GM19467 (cell line): ENCODE results near the gene PPP1R37.
A peak's percentile ranks its signal among the peaks of the same experiment; 100 is the strongest.

ENCODE experiments used
- ATAC-seq: cut with Tn5 transposase; IDR thresholded peaks from one replicate; pipeline ENCODE4 v1.9.1; 2021; ENCODE audit warnings: mild to moderate bottlenecking, moderate library complexity; ENCODE audit not compliant: unreplicated experiment

The PPP1R37 gene

DNA sequence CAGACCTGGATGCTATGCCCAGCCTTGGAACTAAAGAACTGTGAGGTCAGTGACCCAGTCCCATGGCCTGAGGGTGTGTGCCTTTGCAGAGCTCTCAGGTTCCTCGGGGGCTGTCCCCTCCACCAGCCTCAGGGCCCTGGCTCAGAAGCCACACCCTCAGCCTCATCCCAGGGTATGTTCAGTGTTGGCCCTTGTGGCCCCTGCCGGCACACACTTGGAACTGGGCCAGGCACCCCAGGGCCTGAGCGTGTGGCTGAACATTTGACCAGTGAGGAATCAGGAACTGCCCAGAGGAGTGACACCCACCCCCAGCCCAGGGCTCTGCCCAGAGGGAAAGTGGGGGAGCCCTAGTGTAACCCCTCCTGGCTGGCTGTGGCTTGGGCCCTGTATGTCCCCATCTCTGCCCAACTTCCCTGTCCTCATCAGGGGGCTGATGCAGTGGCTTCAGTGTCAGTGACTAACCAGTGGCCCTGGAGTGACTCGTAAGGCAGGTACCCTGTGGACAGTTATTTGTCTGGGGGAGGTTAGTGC, 57.8 kb downstream of the PPP1R37 start:
- ATAC-seq: no peak

DNA sequence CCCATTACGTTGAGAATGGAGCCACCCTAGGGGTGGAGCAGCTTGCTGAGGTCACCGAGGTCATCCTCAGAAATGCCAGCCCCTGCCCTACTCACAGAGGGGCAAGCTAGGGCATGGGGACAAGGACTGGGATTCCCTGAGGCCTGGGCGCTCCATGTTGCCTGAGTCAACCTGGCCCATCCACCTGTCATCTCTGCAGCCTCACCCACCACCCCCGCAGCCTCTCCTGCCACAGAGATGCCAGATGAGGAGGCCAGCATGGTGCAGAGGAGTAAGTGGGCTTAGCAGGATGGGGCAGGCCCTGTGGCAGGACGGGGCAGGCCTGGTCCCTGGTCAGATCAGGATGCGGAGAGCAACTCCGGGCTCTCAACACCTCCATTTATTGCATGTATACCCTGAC, 58.3 kb downstream of the PPP1R37 start:
- ATAC-seq: no peak

DNA sequence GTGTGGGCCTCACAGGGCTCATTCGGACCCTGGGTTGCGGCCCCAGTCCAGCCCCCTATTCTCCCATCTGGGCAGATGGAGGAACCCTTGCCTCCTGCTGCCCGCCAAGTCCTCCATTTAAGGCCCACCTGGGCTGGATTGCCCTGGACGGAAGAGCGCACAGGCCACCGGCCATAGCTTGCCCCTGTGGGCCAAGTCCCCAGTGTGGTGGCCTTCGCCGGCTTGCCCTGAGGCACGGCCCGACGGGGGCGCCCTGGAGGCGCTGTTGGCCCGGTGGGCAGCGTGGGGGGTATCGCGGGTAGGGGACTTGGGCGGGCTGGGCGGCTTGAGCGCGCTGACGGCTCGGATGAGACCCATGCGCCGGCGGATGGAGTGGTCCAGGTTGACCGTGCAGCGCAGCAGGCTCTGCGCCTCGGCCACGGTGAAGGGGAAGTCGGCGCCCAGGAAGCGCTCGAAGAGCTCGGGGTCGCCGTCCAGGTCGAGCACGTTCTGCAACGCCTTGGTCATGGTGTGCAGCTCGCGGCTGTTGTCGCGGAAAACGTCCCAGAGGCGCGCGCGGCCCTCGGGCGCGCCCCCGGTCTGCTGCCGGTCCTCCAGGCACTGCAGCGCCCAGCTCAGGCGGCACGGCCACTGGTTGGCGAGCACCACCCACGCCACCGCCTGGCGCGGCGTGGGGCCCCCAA, 59.0 kb downstream of the PPP1R37 start:
- no peak for ATAC-seq

- ATAC-seq: no peak
Measured at GRCh38 chr19:45152504-45153338, 59.7 kb downstream of the PPP1R37 start.

GRCh38 chr19:45153339-45154063, 60.5 kb downstream of the PPP1R37 start:
- ATAC-seq: no peak

GRCh38 chr19:45154064-45154827, 61.3 kb downstream of the PPP1R37 start:
- no peak for ATAC-seq

DNA sequence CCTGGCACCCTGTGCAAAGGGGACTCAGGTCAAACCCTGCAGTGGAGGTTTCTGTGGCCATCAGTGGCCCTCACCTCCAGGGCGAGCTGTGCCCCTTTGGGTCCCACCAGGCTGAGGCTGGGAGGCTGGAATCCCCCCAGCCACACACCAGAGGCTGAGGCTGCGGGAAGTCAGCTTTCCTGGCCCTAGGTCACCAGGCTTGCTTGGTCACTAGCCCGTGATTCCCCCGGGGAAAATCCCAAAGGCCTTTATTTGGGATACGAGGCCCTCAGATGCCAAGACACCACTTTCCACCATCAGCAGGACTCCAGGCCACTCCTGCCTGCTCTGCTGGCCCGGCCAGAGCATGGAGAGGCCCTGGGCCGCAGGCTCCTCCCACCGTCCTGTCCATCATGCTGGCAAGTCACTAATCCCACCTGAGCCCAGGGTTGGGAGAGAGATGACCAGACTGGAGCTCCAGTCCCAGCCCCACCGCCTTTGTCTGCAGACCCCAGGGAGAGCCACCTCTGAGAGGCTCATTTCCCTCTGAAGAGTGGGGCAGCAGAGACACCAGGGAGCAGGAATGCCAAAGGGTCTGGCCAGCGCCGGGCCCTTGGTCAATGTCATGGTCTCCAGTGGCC, 63.1 kb downstream of the PPP1R37 start:
- no peak for ATAC-seq

DNA sequence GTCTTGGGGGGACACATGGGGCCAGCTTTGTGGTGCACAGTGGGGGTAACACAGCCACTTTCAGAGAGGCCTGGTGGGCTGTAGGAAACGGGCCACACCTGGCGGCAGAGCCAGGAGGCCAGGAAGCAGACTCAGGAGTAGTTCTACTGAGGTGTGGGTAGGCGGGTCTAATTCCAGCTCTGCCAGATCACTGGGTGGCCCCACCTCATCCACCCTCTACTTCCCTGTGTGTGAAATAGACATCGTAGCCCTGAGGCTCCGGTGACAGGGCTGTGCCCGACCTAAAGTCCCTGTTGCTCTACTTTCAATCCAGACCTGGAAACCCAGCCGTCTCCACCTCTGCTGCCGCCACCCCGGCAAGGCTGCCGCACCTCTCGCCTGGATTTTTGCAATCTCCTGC, 63.8 kb downstream of the PPP1R37 start:
- no peak for ATAC-seq

- ATAC-seq: no peak
Measured at GRCh38 chr19:45158503-45159209, 65.7 kb downstream of the PPP1R37 start.

- ATAC-seq: no peak
Measured at GRCh38 chr19:45159210-45159970, 66.4 kb downstream of the PPP1R37 start.

DNA sequence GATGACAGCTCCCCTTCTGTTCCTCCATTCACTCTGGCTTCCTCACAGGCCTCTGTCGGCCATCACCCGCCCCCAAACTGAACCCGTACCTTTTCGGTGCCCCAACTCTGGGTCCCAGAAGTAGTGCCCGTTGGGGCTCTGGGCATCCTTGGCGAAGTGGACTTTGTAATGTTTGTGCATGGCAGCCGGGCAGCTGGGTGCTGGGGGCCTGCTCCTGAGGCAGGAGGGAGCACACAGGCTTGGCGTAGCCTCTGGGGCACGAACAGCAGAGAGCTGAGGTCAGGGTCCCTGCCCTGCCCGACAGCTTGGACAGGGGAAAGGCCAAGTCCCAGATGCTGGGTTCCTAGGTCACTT, 67.0 kb downstream of the PPP1R37 start:
- ATAC-seq: no peak

DNA sequence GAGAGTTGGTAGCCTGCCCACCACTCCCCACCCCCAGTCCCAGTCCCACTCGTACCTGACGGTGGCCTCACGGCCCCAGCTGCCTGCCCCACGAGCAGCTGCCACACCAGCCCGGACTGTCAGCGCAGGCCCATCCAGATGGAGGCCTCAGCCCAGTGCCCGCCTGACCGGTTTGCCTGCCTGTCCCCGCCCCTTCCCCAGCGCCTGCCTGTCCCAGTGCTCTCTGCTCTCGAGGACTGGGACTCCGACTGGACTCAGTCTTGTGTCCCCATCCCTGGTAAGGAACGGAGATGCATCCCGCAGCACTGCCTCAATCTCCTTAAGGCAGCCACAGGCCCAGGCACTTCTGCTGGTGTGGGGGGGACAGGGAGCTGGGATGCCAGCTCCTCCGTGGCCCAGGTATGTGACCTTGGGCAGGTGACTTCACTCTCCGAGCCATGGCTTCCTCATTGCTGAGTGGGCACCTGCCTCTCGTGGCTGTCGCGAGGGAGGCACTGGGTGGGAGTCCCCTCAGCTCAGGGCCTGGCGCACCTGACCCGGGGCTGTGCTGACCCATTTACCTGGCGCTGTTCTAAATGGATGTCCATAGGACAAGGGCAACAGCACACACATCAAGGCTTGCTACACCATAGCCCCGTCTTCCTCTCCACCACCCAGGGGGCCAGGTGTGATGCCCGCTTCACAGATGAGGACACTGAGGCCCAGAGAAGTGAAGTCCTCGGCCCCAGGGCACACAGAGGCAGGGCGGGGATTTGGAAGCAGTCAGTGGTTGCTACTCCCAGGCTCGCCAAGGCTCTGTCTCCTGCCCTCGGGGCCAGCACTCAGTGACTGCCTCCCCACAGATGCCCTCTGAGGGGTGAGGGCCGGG, 68.1 kb downstream of the PPP1R37 start, which contains the start of gene NKPD1:
Gene NKPD1 (minus strand): TSS at position 113 of the 868 bp plus-strand sequence. CDS start 832 bp downstream, outside the sequence.
- no peak for ATAC-seq

DNA sequence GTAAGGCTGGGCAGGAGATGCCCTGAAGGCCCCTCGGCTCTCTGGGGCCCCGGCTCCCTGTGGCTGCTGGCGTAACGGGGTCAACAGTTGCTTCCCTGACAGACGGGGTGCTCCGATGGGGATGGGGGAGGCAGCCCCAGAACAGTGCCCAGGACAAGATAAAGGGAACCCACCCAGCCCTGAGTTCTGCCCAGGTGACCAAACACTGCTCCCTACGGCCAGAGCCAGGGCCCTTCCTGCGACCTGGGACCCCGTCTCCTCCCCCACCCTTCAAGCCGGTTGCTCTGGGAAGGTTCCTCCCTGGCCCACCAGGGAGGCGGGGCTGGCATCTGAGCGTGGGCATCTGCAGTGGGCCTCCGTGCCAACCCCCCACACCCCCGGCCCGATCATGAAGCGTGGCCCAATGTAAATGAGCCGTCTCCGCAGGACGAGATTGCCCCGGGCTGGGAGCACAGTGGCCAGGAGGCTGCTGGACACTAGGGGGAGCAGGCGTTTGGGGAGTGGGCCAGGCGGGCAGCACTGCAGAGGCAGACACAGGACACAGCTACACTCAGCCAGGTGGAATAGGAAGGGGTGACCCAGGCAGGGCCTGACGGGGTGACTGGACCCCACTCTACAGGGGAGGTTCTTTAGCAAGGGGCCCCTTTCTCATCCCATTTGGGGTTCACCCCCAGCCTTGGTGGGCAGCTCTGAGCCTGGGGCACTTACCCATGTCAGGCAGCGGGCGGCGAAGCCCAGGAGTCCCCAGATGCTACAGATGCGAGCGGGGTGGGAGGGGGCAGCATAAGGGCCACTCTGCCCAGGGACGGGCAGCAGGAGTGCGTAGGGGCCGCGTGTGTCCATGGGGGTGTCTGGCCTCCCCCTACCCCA, 69.0 kb downstream of the PPP1R37 start:
- ATAC-seq: no peak

DNA sequence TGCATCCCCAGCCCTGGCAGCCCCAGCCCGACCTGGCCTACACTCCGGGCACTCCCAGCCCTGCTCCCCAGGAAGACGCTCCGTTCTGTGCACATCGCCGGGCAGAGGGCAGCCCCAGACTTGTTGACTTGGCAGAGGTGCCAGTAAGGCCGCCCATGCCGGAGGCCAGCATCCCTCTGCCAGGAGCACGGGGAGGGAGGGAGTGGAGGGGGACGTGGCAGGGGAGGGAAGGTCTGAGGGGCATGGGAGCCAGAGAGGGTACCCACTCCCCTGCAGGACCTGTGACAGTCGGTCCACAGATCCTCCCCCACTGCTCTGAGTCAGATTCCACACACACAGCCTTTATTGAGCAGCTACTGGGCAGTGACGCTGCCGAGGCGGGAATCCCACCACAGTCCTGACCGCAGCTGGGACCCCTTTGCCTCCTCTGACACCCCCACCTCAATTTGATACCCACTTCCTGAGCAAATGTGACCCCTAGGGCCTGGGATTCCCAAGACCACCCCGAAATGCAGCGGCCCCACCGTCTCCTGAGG, 69.7 kb downstream of the PPP1R37 start:
- ATAC-seq: no peak

- ATAC-seq: no peak
Measured at GRCh38 chr19:45163156-45163555, 70.2 kb downstream of the PPP1R37 start.

DNA sequence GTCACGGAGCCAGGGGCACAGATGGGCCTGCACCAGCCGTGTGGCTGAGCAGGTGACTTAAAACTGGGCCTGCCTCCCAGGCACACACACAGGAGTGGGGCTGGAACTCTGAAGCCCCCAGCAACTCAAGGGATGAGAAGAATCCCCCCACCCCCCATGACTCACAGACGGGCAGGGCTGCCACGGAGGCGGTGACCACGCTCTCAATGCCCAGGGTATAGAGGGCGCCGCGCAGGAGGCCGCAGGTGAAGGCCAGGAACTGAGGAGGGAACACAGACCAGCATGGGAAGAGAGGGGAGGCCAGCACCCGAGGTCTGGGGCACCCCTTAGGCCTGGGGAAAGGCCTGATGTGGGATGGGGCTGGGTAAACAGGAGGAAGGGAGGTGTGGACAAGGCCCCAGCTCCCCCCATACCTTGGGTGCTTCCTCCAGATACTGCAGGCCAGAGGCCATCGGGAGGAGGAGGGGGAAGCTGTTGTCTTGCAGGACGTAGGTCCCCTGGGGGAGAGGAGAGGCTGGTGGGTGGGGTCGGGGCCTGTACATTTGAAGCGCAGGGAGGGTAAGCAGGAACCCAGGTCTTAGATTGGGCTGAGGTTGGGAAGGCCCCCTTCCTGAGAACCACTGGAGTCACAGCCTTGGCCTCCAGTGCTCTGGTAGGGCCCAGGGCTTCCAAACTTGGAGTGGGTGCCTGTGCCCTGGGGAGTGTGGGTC, 70.9 kb downstream of the PPP1R37 start:
- peak; percentile 10 for ATAC-seq
